HAP-1 (cell line): ENCODE data around the gene SEMA5B.

Source experiments
- DNase-seq, 2 experiments: peaks; one replicate each; pipeline ENCODE4 v3.0.0-alpha.2; 2016 to 2020; ENCODE audit warnings: low spot score in 2 of 2
- H3K27me3 ChIP-seq: fragments of 250-450 bp; sonication (Bioruptor Pico); 2 replicates; pipeline ENCODE4 v1.5.1; 2020; ENCODE audit warnings: low read depth, mild to moderate bottlenecking, moderate library complexity
- H3K36me3 ChIP-seq: fragments of 250-450 bp; sonication (Bioruptor Pico); replicated peaks from 2 replicates; pipeline ENCODE4 v1.5.1; 2020; ENCODE audit warnings: mild to moderate bottlenecking
- H3K4me1 ChIP-seq: fragments of 250-450 bp; sonication (Bioruptor Pico); 2 replicates; pipeline ENCODE4 v1.5.1; 2020; ENCODE audit warnings: mild to moderate bottlenecking
- H3K4me3 ChIP-seq: fragments of 250-450 bp; sonication (Bioruptor Pico); 2 replicates; pipeline ENCODE4 v1.5.1; 2020; ENCODE audit warnings: mild to moderate bottlenecking, moderate library complexity
- H3K9me3 ChIP-seq: fragments of 250-450 bp; sonication (Bioruptor Pico); 2 replicates; pipeline ENCODE4 v1.5.1; 2020; ENCODE audit warnings: mild to moderate bottlenecking, moderate library complexity
- in situ Hi-C: fragments of 300-500 bp; cut with MboI; formaldehyde crosslinking; loops from 3 replicates; pipeline ENCODE4 v1.14.3; 2020; ENCODE audit warnings: low sequenced_read_pairs, inconsistent platforms, mixed read lengths

SEMA5B gene

DNA sequence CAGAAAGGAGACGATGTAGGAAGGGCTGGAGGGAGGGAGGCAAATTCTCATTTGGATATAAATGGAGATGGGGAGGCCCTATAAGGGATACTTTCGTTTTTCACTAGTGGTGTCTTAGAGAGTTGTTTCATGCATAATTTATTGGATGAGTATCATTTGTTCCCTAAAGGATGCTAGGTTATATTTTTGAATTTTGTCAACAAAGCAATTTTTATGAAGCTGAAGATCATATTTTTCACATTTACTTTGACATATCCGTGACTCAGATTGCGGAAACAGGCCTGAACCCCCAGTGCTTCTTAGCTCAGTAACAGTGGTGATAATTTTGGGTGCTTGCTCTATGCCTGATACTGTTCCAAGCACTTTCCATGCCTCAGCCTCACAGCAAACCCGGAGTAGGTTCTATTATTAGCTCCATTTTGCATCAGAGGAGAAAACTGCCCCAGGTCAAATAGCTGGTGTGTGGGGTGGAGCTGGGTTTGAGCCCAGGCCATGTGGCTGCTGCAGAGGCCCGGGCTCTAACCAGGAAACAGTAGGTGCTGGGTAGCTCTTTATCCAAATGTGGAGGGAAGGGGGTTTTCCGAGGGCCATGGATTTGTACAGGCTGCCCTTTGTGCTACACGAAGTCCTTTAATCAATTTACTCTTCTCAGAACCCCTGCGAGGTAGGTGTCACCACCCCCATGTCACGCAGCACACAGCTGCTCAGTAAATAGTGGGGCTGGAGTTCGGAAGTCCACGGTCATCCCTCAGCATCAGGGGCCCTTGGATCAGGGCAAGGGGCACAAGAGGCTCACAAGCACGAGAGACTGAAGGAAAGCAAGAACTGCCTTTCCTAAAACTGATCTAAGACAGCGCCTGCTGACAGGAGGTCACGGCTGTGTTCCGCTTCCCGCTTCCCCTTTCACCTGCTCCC is 133.6 kb downstream of the SEMA5B start:
- Histone ChIP-seq H3K4me3 (no peak overlapping the region), H3K4me1 (no peaks in the 10 kb centered on the region), H3K9me3 (no peaks in the 10 kb centered on the region), H3K27me3 (no peaks in the 10 kb centered on the region), H3K36me3 (no peaks in the 10 kb centered on the region)
- in situ Hi-C loops: no loop called here
- peak in 1 of 2 experiments; percentile 29 for DNase-seq

DNA sequence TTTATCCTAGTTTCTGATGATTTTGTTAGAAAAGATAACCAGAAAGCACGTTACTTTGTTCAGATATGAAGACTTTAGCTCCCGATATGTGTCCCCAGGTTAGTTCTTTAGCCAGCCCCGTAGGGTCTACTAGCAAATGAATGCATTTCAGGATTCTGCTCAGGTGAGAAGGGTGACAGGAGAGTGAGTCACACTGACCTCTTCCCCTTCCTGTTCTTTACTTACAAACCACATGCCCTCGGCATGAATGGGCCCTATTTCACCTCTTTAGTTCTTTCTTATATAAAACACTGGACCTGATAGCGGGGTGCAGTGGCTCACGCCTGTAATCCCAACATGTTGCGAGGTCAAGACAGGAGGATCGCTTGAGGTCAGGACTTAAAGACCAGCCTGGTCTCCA is 134.3 kb downstream of the SEMA5B start:
- in situ Hi-C loops: no loop called here

DNA sequence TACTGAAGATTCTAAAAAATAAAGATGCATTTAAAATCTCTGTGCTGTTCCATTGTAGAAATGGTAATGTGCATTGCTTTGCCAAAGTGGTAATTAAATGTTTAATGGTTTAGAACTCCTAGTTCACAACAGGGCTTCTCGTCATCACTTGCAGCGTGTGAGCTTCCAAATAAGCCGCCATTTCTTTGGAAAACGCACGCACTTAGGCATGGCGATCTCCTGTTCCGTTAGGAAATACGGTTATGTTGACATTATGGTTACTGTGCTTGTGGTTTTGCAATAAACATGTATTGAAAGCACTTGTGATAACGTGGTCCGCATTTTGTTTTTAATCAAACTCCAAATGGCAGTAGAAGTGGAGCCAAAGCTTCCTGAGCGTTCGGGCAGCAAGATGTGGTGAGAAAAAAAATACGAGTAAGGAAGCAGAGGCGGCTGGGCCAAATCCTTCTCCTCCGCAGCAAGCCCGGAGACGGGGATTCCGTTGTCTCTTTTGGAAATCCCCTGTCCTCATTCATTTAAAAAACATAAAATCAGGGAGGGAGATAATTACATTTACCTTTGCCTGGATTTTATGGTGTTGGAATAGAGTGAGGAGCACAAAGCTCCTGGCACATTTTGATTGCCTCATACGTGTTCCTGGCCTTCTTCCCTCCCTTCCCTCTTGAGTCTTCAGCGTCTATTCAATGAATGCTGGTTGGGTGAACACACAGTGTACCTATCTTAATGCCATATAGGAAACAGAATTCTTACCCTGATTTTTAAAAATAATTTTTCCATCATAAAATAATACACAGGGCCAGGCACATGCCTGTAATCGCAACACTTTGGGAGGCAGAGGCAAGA is 135.2 kb downstream of the SEMA5B start:
- in situ Hi-C loops: no loop called here
- Histone ChIP-seq H3K4me3 (no peak overlapping the region), H3K4me1 (no peaks in the 10 kb centered on the region)

More for the DNA sequence above, 134.3 kb downstream of the SEMA5B start:
- no peaks in the 10 kb centered on the region for H3K9me3 ChIP-seq
- no peaks in the 10 kb centered on the region for H3K36me3 ChIP-seq
- H3K27me3 ChIP-seq: no peaks in the 10 kb centered on the region
- no peak for DNase-seq
- no peaks in the 10 kb centered on the region for H3K4me1 ChIP-seq
- H3K4me3 ChIP-seq: no peak overlapping the region

DNA sequence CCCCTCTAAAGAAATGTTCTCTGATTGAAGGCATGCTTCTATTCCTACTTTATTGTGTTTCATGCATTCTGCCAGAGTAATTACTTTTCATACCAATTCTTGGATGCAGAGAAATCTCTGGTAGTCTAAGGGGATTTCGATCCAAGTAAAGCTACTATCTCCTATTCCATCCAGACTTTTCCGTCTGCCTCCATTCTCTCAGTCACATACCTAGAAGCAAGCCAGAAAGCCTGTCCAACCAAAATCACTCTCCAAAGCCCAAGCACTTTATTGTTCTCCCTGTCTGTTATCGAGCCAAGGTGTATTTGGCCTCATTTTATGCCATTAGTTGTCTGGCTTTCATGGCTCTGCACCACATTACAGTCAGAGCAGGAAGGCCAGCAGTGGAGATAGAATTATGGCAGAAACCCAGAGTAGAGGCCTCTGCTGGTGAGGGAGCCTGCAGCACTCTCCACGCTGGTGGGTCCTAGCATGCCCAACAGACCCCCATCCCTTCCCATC is 136.8 kb downstream of the SEMA5B start:
- in situ Hi-C loops: no loop called here
- H3K4me3 ChIP-seq: no peak overlapping the region
- no peaks in the 10 kb centered on the region for H3K9me3 ChIP-seq
- no peaks in the 10 kb centered on the region for H3K36me3 ChIP-seq
- no peaks in the 10 kb centered on the region for H3K4me1 ChIP-seq
- no peak for DNase-seq
- no peaks in the 10 kb centered on the region for H3K27me3 ChIP-seq

More for the DNA sequence above, 135.2 kb downstream of the SEMA5B start:
- Histone ChIP-seq H3K9me3 (no peaks in the 10 kb centered on the region), H3K27me3 (no peaks in the 10 kb centered on the region), H3K36me3 (no peaks in the 10 kb centered on the region)
- no peak for DNase-seq

GRCh38 chr3:122890077-122890719 is 137.4 kb downstream of the SEMA5B start:
- H3K36me3 ChIP-seq: no peaks in the 10 kb centered on the region
- H3K4me1 ChIP-seq: no peaks in the 10 kb centered on the region
- H3K27me3 ChIP-seq: no peaks in the 10 kb centered on the region
- H3K9me3 ChIP-seq: no peaks in the 10 kb centered on the region
- in situ Hi-C loops: no loop called here
- DNase-seq: peak in 1 of 2 experiments; percentile 22
- no peak overlapping the region for H3K4me3 ChIP-seq

DNA sequence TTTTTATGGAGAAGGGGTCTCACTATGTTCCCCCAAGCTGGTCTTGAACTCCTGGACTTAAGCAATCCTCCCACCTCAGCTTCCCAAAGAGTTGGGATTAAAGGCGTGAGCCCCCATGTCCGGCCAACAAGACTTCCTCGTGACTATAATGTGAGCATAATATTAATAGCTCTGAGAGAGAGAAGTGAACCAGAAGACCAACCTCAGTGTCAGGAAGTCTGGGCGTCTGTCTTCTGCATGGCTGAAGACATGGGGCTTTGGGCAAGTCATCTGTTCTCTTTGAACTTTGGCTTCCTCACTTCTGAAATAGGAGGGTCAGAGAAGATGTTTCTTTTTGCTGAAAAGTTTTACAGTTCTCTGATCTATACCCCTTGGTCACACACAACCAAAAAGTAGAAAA is 140.6 kb downstream of the SEMA5B start:
- DNase-seq: no peak
- Histone ChIP-seq H3K4me3 (no peak overlapping the region), H3K36me3 (no peaks in the 10 kb centered on the region), H3K9me3 (no peaks in the 10 kb centered on the region), H3K27me3 (no peaks in the 10 kb centered on the region), H3K4me1 (no peaks in the 10 kb centered on the region)
- in situ Hi-C loops: no loop called here

- no peak overlapping the region for H3K4me3 ChIP-seq
- no peaks in the 10 kb centered on the region for H3K36me3 ChIP-seq
- in situ Hi-C loops: no loop called here
- no peaks in the 10 kb centered on the region for H3K9me3 ChIP-seq
- DNase-seq: no peak
- H3K27me3 ChIP-seq: no peaks in the 10 kb centered on the region
- H3K4me1 ChIP-seq: no peaks in the 10 kb centered on the region
Observed at GRCh38 chr3:122886251-122886650, 141.3 kb downstream of the SEMA5B start.

DNA sequence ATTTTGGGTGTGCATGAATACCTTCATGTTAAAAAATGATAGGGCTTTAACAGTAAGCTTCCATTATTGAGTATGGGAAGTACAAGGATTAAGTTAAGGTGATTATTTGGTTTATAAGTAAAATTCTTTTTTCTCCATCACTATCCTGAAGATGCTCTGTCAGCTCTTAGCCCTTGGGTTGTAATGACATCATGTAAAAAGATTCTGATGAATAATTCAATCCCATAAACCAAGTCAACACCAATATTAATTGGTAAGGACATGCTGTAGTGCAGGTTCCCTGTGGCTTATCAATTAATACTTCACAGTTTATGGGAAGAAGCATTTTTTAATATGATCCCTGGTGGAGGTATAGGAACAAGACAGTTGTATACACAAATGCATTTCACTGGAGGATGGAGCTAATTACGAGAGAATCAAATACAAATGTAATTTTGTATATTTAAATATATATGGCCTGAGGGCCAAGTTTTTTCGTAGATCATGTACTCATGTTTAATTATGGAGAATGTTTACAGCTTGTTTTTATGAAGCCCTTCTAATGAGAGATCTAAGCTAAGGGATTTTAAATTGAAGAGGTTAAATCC is 145.1 kb downstream of the SEMA5B start:
- DNase-seq: no peak
- 0 out of 2 replicates have a peak, but pooled peaks cover 2% of the 10 kb centered on the region for H3K36me3 ChIP-seq
- no peaks in the 10 kb centered on the region for H3K9me3 ChIP-seq
- in situ Hi-C loops: no loop called here
- 0 out of 2 replicates have a peak, but pooled peaks cover 2% of the 10 kb centered on the region for H3K4me1 ChIP-seq
- no peak overlapping the region for H3K4me3 ChIP-seq
- H3K27me3 ChIP-seq: no peaks in the 10 kb centered on the region

- in situ Hi-C loops: no loop called here
- DNase-seq: no peak
- 0 out of 2 replicates have a peak, but pooled peaks cover 2% of the 10 kb centered on the region for H3K4me1 ChIP-seq
- no peaks in the 10 kb centered on the region for H3K27me3 ChIP-seq
- H3K4me3 ChIP-seq: no peak overlapping the region
- no peaks in the 10 kb centered on the region for H3K9me3 ChIP-seq
- 0 out of 2 replicates have a peak, but pooled peaks cover 2% of the 10 kb centered on the region for H3K36me3 ChIP-seq
Observed at GRCh38 chr3:122880624-122881023, 146.9 kb downstream of the SEMA5B start.

DNA sequence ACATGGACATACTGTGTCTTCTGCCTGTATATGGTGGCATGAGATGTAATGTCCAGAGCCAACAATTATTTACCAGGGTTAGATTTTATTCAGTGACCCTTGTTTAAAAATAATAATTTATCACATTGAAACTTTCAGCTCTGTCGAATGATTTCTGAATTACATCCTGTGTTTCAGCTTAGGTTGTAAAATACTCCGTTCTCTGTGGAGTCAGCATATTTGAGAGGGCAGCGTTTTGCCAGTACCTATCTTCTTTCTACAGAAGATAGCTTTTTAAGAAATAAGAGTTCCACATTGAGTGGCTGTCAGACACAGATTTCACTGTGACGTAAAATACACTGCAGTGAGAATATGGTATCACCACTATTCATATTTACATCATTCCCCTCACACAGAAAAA is 147.4 kb downstream of the SEMA5B start:
- 0 out of 2 replicates have a peak, but pooled peaks cover 2% of the 10 kb centered on the region for H3K4me1 ChIP-seq
- DNase-seq: no peak
- in situ Hi-C loops: no loop called here
- H3K4me3 ChIP-seq: no peak overlapping the region
- no peaks in the 10 kb centered on the region for H3K27me3 ChIP-seq
- no peaks in the 10 kb centered on the region for H3K9me3 ChIP-seq
- 0 out of 2 replicates have a peak, but pooled peaks cover 2% of the 10 kb centered on the region for H3K36me3 ChIP-seq

GRCh38 chr3:122875547-122876127 is 151.9 kb downstream of the SEMA5B start:
- Histone ChIP-seq H3K36me3 (0 out of 2 replicates have a peak, but pooled peaks cover 2% of the 10 kb centered on the region), H3K9me3 (no peaks in the 10 kb centered on the region), H3K4me1 (0 out of 2 replicates have a peak, but pooled peaks cover 2% of the 10 kb centered on the region), H3K27me3 (no peaks in the 10 kb centered on the region), H3K4me3 (no peak overlapping the region)
- DNase-seq: no peak
- in situ Hi-C loops: no loop called here

- no peaks in the 10 kb centered on the region for H3K9me3 ChIP-seq
- no peaks in the 10 kb centered on the region for H3K27me3 ChIP-seq
- H3K4me3 ChIP-seq: no peak overlapping the region
- 0 out of 2 replicates have a peak, but pooled peaks cover 2% of the 10 kb centered on the region for H3K4me1 ChIP-seq
- DNase-seq: no peak
- H3K36me3 ChIP-seq: no peaks in the 10 kb centered on the region
- in situ Hi-C loops: no loop called here
Observed at GRCh38 chr3:122873741-122874515, 153.6 kb downstream of the SEMA5B start.
